Natural killer cell (primary cell): ENCODE data around the gene PGGHG. TPM values are rescaled to one million over a fixed set of nuclear protein-coding genes. Genes with fewer than 3 reads are reported as not detected.
"Not testable (repeated sequence)": the region's sequence is repeated elsewhere in the genome, so short reads cannot be mapped to it uniquely, and the experiment has no call there.

Source experiments
- ATAC-seq, 3 donors: fragments of 150-1000 bp in 2 of 3; fragments of 200-7000 bp in 1 of 3; cut with Tn5 transposase; 1 replicate in 1 of 3; 2 replicates in 2 of 3; pipeline ENCODE4 v1.10.0; 2021; ENCODE audit warnings: mild to moderate bottlenecking in 2 of 3, moderate library complexity in 2 of 3
- DNase-seq, 2 donors: peaks; one replicate each; pipeline versions ENCODE4 v3.0.0 to v3.0.0-alpha.2; 2013 to 2021; ENCODE audit warnings: mixed read lengths in 1 of 2
- H3K27ac ChIP-seq: one replicate; pipeline ENCODE4 v1.5.1; 2013; ENCODE audit warnings: mild to moderate bottlenecking, low read length
- H3K27me3 ChIP-seq: one replicate; pipeline ENCODE4 v1.6.1; 2013; ENCODE audit warnings: low read length; ENCODE audit not compliant: control insufficient read depth, insufficient read depth
- H3K36me3 ChIP-seq: one replicate; pipeline ENCODE4 v1.6.1; 2013; ENCODE audit warnings: low read length; ENCODE audit not compliant: control insufficient read depth, insufficient read depth
- H3K4me1 ChIP-seq: one replicate; pipeline ENCODE4 v1.6.1; 2013; ENCODE audit warnings: low read length; ENCODE audit not compliant: control insufficient read depth, insufficient read depth
- H3K4me3 ChIP-seq: one replicate; pipeline ENCODE4 v1.5.1; 2013; ENCODE audit warnings: low read length
- H3K9me3 ChIP-seq: one replicate; pipeline ENCODE4 v1.6.1; 2013; ENCODE audit warnings: low read length; ENCODE audit not compliant: control insufficient read depth, insufficient read depth
- H3K27ac Mint-ChIP-seq, 2 donors: one replicate each; pipeline ENCODE4 v1.8.0; 2022; ENCODE audit warnings: mild to moderate bottlenecking in 2 of 2, mixed read lengths in 2 of 2, moderate library complexity in 1 of 2
- H3K27me3 Mint-ChIP-seq, 2 donors: one replicate each; pipeline ENCODE4 v1.8.0; 2022; ENCODE audit warnings: low read depth in 2 of 2, mixed read lengths in 2 of 2
- H3K36me3 Mint-ChIP-seq: one replicate; pipeline ENCODE4 v1.8.0; 2022; ENCODE audit warnings: mixed read lengths
- H3K4me1 Mint-ChIP-seq, 2 donors: one replicate each; pipeline ENCODE4 v1.8.0; 2022; ENCODE audit warnings: mixed read lengths in 2 of 2
- H3K4me3 Mint-ChIP-seq: one replicate; pipeline ENCODE4 v1.8.0; 2022; ENCODE audit warnings: mild to moderate bottlenecking, moderate library complexity, mixed read lengths
- H3K9me3 Mint-ChIP-seq, 2 donors: one replicate each; pipeline ENCODE4 v1.8.0; 2022; ENCODE audit warnings: mixed read lengths in 2 of 2
- CTCF ChIP-seq: fragments of 200-600 bp; IDR thresholded peaks from one replicate; pipeline ENCODE4 v1.8.0; 2022; ENCODE audit warnings: antibody characterized with exemption
- WGBS: methylation state at CpG from one replicate; pipeline ENCODE4 v1.1.7; 2013; ENCODE audit warnings: missing lambda C conversion rate; ENCODE audit not compliant: insufficient coverage; 5-methylcytosine and 5-hydroxymethylcytosine counted together
- intact Hi-C: fragments of 100-400 bp; cut with micrococcal nuclease; formaldehyde crosslinking; loops from one replicate; pipeline ENCODE4 v1.14.2; 2022
- total RNA-seq, 4 donors: library from RNA; stranded (reverse); fragments of 120-200 nt in 1 of 4; gene quantifications; one replicate each; pipeline versions ENCODE4 v1.2.3 to v1.2.4, GENCODE V29; 2013 to 2022

Gene PGGHG
- total RNA-seq, 3 donors from 2014 or later (not counting 1 experiment from before 2014, with no cell fraction given), result 130 to 237 (median 153) TPM

- ATAC-seq (peak; percentile 18 to 31 (median 28)), DNase-seq (peak in 1 of 2 donors; percentile 25)
- H3K9me3 ChIP-seq, H3K27me3 Mint-ChIP-seq, H3K27me3 ChIP-seq, H3K36me3 Mint-ChIP-seq, intact Hi-C loops, H3K9me3 Mint-ChIP-seq: not testable (repeated sequence)
- 35% methylated on average over 19 of the region's 29 CpGs for WGBS
- H3K4me3 ChIP-seq, result peak overlapping the region; percentile 44
- H3K4me1 ChIP-seq, result peaks cover 44% of the 10 kb centered on the region
- Mint-ChIP-seq H3K4me1 (peaks cover 41 to 45% of the 10 kb centered on the region in 2 donors), H3K4me3 (peak overlapping the region; percentile 95), H3K27ac (peak overlapping the region; percentile 95 to 96)
- H3K36me3 ChIP-seq, result peaks cover 18% of the 10 kb centered on the region
- peak overlapping the region; percentile 57 for H3K27ac ChIP-seq
Measured at GRCh38 chr11:319121-319887, 30.4 kb downstream of the PGGHG start.

- H3K4me1 ChIP-seq, result peaks cover 44% of the 10 kb centered on the region
- H3K36me3 ChIP-seq, result peaks cover 17% of the 10 kb centered on the region
- H3K9me3 ChIP-seq, H3K9me3 Mint-ChIP-seq, H3K36me3 Mint-ChIP-seq, ATAC-seq, intact Hi-C loops, H3K27me3 Mint-ChIP-seq, H3K27me3 ChIP-seq, DNase-seq: not testable (repeated sequence)
- H3K27ac ChIP-seq, result peak overlapping the region; percentile 56
- peak overlapping the region; percentile 44 for H3K4me3 ChIP-seq
- Mint-ChIP-seq H3K4me3 (peak overlapping the region; percentile 95), H3K4me1 (peaks cover 44 to 48% of the 10 kb centered on the region in 2 donors), H3K27ac (peak overlapping the region; percentile 95 to 96)
- WGBS, result no CpG with 5 or more reads among the region's 10 CpGs
Measured at GRCh38 chr11:319888-320273, 31.0 kb downstream of the PGGHG start.

- peaks cover 63% of the 10 kb centered on the region for H3K4me1 ChIP-seq
- no peak overlapping the region for H3K4me3 Mint-ChIP-seq
- H3K36me3 ChIP-seq, result no peaks in the 10 kb centered on the region
- no peak overlapping the region for H3K4me3 ChIP-seq
- H3K9me3 ChIP-seq, result no peaks in the 10 kb centered on the region
- intact Hi-C loops, result no loop called here
- 84% methylated on average over 11 of the region's 11 CpGs for WGBS
- H3K36me3 Mint-ChIP-seq, result no peaks in the 10 kb centered on the region
- H3K27ac Mint-ChIP-seq, result peak overlapping the region; percentile 19 to 55
- no peaks in the 10 kb centered on the region for H3K27me3 ChIP-seq
- H3K9me3 Mint-ChIP-seq, result no peaks in the 10 kb centered on the region
- no peaks in the 10 kb centered on the region for H3K27me3 Mint-ChIP-seq
- no peak for DNase-seq
- peaks cover 47 to 60% of the 10 kb centered on the region in 2 donors for H3K4me1 Mint-ChIP-seq
- no peak for ATAC-seq
- no peak for TF ChIP-seq CTCF
- H3K27ac ChIP-seq, result no peak overlapping the region
Measured at GRCh38 chr11:324156-324555, 35.2 kb downstream of the PGGHG start.

GRCh38 chr11:324593-325517 lies 35.9 kb downstream of the PGGHG start:
- H3K4me1 Mint-ChIP-seq, result peaks cover 47 to 61% of the 10 kb centered on the region in 2 donors
- H3K27me3 Mint-ChIP-seq, H3K36me3 Mint-ChIP-seq, H3K27me3 ChIP-seq, H3K36me3 ChIP-seq, ATAC-seq, H3K4me3 Mint-ChIP-seq, H3K27ac ChIP-seq, H3K4me3 ChIP-seq, DNase-seq, intact Hi-C loops, H3K9me3 Mint-ChIP-seq, H3K9me3 ChIP-seq: not testable (repeated sequence)
- H3K4me1 ChIP-seq, result peaks cover 64% of the 10 kb centered on the region
- 79% methylated on average over 20 of the region's 34 CpGs for WGBS
- H3K27ac Mint-ChIP-seq, result peak overlapping the region; percentile 19 to 55
